Hepatocyte (in vitro differentiated cells): ENCODE measurements around the gene AMIGO2.
"Not testable (repeated sequence)": the region's sequence is repeated elsewhere in the genome, so short reads cannot be mapped to it uniquely, and the experiment has no call there.

Source experiments
- CTCF ChIP-seq: fragments of 200-600 bp; sonication (generic); IDR thresholded peaks from 2 replicates; pipeline ENCODE4 v1.5.1; 2016; ENCODE audit warnings: antibody characterized with exemption, mild to moderate bottlenecking; ENCODE audit not compliant: poor library complexity
- EZH2 ChIP-seq: fragments of 200-600 bp; sonication (generic); IDR thresholded peaks from 2 replicates; pipeline ENCODE4 v1.6.1; 2016; ENCODE audit warnings: antibody characterized with exemption, mild to moderate bottlenecking, borderline replicate concordance
- EZH2phosphoT487 ChIP-seq: fragments of 200-600 bp; sonication (generic); IDR thresholded peaks from one replicate; pipeline ENCODE4 v1.6.1; 2018; ENCODE audit warnings: antibody characterized with exemption, mild to moderate bottlenecking, low read depth, moderate library complexity; ENCODE audit not compliant: unreplicated experiment, severe bottlenecking

GRCh38 chr12:47117305-47117704 is 37.5 kb upstream of the AMIGO2 start:
- not testable (repeated sequence) for TF ChIP-seq CTCF, EZH2, EZH2phosphoT487
